ENCODE data around the gene ARHGAP15. TPM values are rescaled to one million over a fixed set of nuclear protein-coding genes. Genes with fewer than 3 reads are reported as not detected.

Gene ARHGAP15
- total RNA-seq, 1 donor from 2014 or later, result not detected

DNA sequence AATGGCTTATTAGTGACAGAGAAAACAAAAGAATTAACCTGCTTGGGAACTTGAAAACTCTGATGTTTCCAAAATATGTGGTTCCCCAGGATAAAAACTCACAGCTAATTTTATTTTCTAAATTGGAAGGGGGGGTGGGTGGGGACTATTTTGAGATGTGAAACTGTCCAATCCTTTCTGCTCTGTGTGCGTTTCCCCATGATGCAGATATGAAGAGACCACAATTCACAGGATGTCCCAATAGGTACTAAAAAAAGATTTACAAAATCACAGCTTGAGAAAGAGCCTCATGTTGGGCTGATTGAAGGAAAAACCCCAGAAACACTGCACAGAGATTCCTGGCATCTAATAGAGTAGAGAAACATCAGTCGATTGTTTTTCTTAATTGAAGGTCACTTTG lies 273.2 kb downstream of the ARHGAP15 start:
- TF ChIP-seq EZH2 (IDR thresholded peaks at IDR 0.05; ENCODE audit: insufficient read depth, low read length), result no peak
- TF ChIP-seq, protein P1, sequence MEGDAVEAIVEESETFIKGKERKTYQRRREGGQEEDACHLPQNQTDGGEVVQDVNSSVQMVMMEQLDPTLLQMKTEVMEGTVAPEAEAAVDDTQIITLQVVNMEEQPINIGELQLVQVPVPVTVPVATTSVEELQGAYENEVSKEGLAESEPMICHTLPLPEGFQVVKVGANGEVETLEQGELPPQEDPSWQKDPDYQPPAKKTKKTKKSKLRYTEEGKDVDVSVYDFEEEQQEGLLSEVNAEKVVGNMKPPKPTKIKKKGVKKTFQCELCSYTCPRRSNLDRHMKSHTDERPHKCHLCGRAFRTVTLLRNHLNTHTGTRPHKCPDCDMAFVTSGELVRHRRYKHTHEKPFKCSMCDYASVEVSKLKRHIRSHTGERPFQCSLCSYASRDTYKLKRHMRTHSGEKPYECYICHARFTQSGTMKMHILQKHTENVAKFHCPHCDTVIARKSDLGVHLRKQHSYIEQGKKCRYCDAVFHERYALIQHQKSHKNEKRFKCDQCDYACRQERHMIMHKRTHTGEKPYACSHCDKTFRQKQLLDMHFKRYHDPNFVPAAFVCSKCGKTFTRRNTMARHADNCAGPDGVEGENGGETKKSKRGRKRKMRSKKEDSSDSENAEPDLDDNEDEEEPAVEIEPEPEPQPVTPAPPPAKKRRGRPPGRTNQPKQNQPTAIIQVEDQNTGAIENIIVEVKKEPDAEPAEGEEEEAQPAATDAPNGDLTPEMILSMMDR (IDR thresholded peaks at IDR 0.05; ENCODE audit: insufficient read depth, low read depth, low read length), result no peak
- Mint-ChIP-seq H3K36me3 (ENCODE audit: low read depth, unreplicated experiment) (no peaks in the 10 kb centered on the region), H3K27me3 (ENCODE audit: low read depth, unreplicated experiment) (no peaks in the 10 kb centered on the region), H3K4me1 (ENCODE audit: low read depth, unreplicated experiment) (peaks cover 7% of the 10 kb centered on the region), H3K4me3 (ENCODE audit: unreplicated experiment) (no peak overlapping the region), H3K27ac (ENCODE audit: unreplicated experiment) (no peak overlapping the region), H3K9me3 (ENCODE audit: unreplicated experiment) (no peaks in the 10 kb centered on the region)
- Histone ChIP-seq H3K27ac (ENCODE audit: low read depth, low read length) (no peak overlapping the region), H3K79me2 (ENCODE audit: insufficient read depth, low read length) (no peaks in the 10 kb centered on the region), H3K36me3 (ENCODE audit: insufficient read depth, low read length) (no peaks in the 10 kb centered on the region), H3K4me1 (ENCODE audit: insufficient read depth, low read length) (peaks cover 6% of the 10 kb centered on the region), H3K9me3 (ENCODE audit: insufficient read depth, low read depth, low read length) (no peaks in the 10 kb centered on the region), H3K4me2 (ENCODE audit: low read length) (no peak overlapping the region), H3K4me3 (ENCODE audit: insufficient read depth, low read depth, low read length) (no peak overlapping the region), H2AFZ (ENCODE audit: low read depth, low read length) (no peak overlapping the region), H3K9ac (ENCODE audit: low read length) (no peak overlapping the region), H3K27me3 (ENCODE audit: insufficient read depth, low read length) (no peaks in the 10 kb centered on the region), H4K20me1 (ENCODE audit: insufficient read depth, low read length) (no peaks in the 10 kb centered on the region)
- no peak for DNase-seq (ENCODE audit: low read depth)
- no peak for FAIRE-seq

DNA sequence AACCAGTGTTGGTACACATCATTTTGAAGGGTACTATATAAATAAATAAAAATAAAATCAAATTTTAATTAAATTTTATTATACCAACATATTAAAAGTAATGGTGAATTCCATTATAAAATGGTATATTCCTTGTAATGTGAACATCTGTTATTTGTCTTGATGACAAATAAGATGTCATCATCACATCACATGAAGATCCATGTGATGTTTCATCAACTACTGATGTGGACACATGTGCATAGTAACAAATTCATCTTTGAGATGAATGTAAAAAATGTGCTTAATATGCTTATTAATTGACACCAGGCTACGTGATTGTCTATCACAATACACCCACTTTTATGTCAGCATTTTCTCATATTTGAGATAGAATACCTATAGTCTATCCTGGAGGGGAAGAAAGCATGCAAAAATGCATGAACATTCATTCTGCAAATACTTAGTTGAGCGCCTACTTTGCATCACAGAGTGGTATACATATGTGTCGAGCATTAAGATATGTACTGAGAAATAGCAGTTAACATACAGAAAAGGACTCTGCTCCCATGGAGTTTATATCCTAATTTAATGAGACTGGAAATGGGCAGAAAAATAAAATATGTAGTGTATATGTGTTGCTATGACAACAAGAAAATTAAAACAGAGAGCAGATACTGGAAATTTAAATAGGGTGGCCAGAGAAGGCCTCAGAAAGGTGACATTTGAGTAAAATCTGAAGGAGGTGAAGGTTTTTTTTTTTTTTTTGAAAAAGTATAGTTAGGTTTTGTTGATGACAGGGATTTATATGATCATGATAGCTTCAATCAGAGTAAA lies 281.1 kb downstream of the ARHGAP15 start:
- TF ChIP-seq EZH2 (IDR thresholded peaks at IDR 0.05; ENCODE audit: insufficient read depth, low read length), result no peak
- TF ChIP-seq, protein P1 (IDR thresholded peaks at IDR 0.05; ENCODE audit: insufficient read depth, low read depth, low read length), result no peak
- Histone ChIP-seq H3K4me3 (ENCODE audit: insufficient read depth, low read depth, low read length) (no peak overlapping the region), H2AFZ (ENCODE audit: low read depth, low read length) (no peak overlapping the region), H3K9ac (ENCODE audit: low read length) (no peak overlapping the region), H3K27ac (ENCODE audit: low read depth, low read length) (no peak overlapping the region), H3K9me3 (ENCODE audit: insufficient read depth, low read depth, low read length) (no peaks in the 10 kb centered on the region), H3K36me3 (ENCODE audit: insufficient read depth, low read length) (no peaks in the 10 kb centered on the region), H4K20me1 (ENCODE audit: insufficient read depth, low read length) (no peaks in the 10 kb centered on the region), H3K79me2 (ENCODE audit: insufficient read depth, low read length) (no peaks in the 10 kb centered on the region), H3K27me3 (ENCODE audit: insufficient read depth, low read length) (no peaks in the 10 kb centered on the region), H3K4me2 (ENCODE audit: low read length) (no peak overlapping the region), H3K4me1 (ENCODE audit: insufficient read depth, low read length) (no peaks in the 10 kb centered on the region)
- FAIRE-seq (no peak), DNase-seq (ENCODE audit: low read depth) (no peak)
- no peaks in the 10 kb centered on the region for H3K9me3 Mint-ChIP-seq (ENCODE audit: unreplicated experiment)
- H3K4me1 Mint-ChIP-seq (ENCODE audit: low read depth, unreplicated experiment), result no peaks in the 10 kb centered on the region
- no peak overlapping the region for H3K4me3 Mint-ChIP-seq (ENCODE audit: unreplicated experiment)
- H3K27me3 Mint-ChIP-seq (ENCODE audit: low read depth, unreplicated experiment), result no peaks in the 10 kb centered on the region
- H3K36me3 Mint-ChIP-seq (ENCODE audit: low read depth, unreplicated experiment), result no peaks in the 10 kb centered on the region
- H3K27ac Mint-ChIP-seq (ENCODE audit: unreplicated experiment), result no peak overlapping the region

DNA sequence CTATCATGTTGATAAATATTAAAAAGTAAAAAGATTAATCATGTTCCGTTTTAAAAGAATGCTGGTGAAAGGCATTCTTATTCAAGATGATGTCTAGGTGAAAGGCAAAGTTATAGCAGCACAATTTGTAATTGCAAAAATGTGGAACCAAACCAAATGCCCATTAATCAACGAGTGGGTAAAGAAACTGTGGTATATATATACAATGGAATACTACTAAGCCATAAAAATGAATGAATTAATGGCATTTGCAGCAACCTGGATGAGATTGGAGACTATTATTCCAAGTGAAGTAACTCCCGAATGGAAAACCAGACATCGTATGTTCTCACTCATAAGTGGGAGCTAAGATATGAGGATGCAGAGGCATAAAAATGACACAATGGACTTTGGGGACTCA lies 286.4 kb downstream of the ARHGAP15 start:
- Histone ChIP-seq H3K4me1 (ENCODE audit: insufficient read depth, low read length) (no peaks in the 10 kb centered on the region), H3K36me3 (ENCODE audit: insufficient read depth, low read length) (no peaks in the 10 kb centered on the region), H3K4me3 (ENCODE audit: insufficient read depth, low read depth, low read length) (no peak overlapping the region), H4K20me1 (ENCODE audit: insufficient read depth, low read length) (no peaks in the 10 kb centered on the region), H3K9me3 (ENCODE audit: insufficient read depth, low read depth, low read length) (no peaks in the 10 kb centered on the region), H2AFZ (ENCODE audit: low read depth, low read length) (no peak overlapping the region), H3K79me2 (ENCODE audit: insufficient read depth, low read length) (no peaks in the 10 kb centered on the region), H3K4me2 (ENCODE audit: low read length) (no peak overlapping the region), H3K27me3 (ENCODE audit: insufficient read depth, low read length) (no peaks in the 10 kb centered on the region), H3K27ac (ENCODE audit: low read depth, low read length) (no peak overlapping the region), H3K9ac (ENCODE audit: low read length) (no peak overlapping the region)
- no peak for TF ChIP-seq EZH2 (IDR thresholded peaks at IDR 0.05; ENCODE audit: insufficient read depth, low read length)
- TF ChIP-seq, protein P1 (IDR thresholded peaks at IDR 0.05; ENCODE audit: insufficient read depth, low read depth, low read length), result no peak
- DNase-seq (ENCODE audit: low read depth) (no peak), FAIRE-seq (no peak)
- Mint-ChIP-seq H3K36me3 (ENCODE audit: low read depth, unreplicated experiment) (no peaks in the 10 kb centered on the region), H3K27me3 (ENCODE audit: low read depth, unreplicated experiment) (no peaks in the 10 kb centered on the region), H3K27ac (ENCODE audit: unreplicated experiment) (no peak overlapping the region), H3K9me3 (ENCODE audit: unreplicated experiment) (peaks cover 2% of the 10 kb centered on the region), H3K4me1 (ENCODE audit: low read depth, unreplicated experiment) (no peaks in the 10 kb centered on the region), H3K4me3 (ENCODE audit: unreplicated experiment) (no peak overlapping the region)
